ENCODE results near the gene CAPNS1.

Gene CAPNS1

GRCh38 chr19:36106991-36107390, 32.9 kb upstream of the CAPNS1 start:
- H3K4me1 ChIP-seq, result no peaks in the 10 kb centered on the region
- H3K36me3 ChIP-seq (ENCODE audit: control insufficient read depth, insufficient read depth, low read length), result no peaks in the 10 kb centered on the region
- no peak overlapping the region for H3K27ac ChIP-seq

GRCh38 chr19:36108684-36109083, 31.2 kb upstream of the CAPNS1 start:
- H3K79me2 ChIP-seq, result no peaks in the 10 kb centered on the region
- no peaks in the 10 kb centered on the region for H3K36me3 ChIP-seq (ENCODE audit: control insufficient read depth, insufficient read depth, low read length)
- H3K27ac ChIP-seq, result no peak overlapping the region
- H3K9me3 ChIP-seq (ENCODE audit: control insufficient read depth, low read length), result no peaks in the 10 kb centered on the region
- H3K4me1 ChIP-seq, result peaks cover 2% of the 10 kb centered on the region
- H3K9ac ChIP-seq, result no peak overlapping the region
- no peaks in the 10 kb centered on the region for H3K27me3 ChIP-seq (ENCODE audit: control insufficient read depth, insufficient read depth, low read length)
- no peak overlapping the region for H3K4me2 ChIP-seq (ENCODE audit: low read length)
- no peak overlapping the region for H3K4me3 ChIP-seq (ENCODE audit: low read depth, low read length)
- no peak for TF ChIP-seq CTCF (IDR thresholded peaks at IDR 0.05)
- H2AFZ ChIP-seq, result no peak overlapping the region

More at GRCh38 chr19:36106991-36107390, 32.9 kb upstream of the CAPNS1 start:
- H3K4me3 ChIP-seq (ENCODE audit: low read depth, low read length), result no peak overlapping the region
- H3K79me2 ChIP-seq, result no peaks in the 10 kb centered on the region
- no peak overlapping the region for H3K9ac ChIP-seq
- H3K27me3 ChIP-seq (ENCODE audit: control insufficient read depth, insufficient read depth, low read length), result no peaks in the 10 kb centered on the region
- no peaks in the 10 kb centered on the region for H3K9me3 ChIP-seq (ENCODE audit: control insufficient read depth, low read length)
- no peak overlapping the region for H2AFZ ChIP-seq
- no peak for TF ChIP-seq CTCF (IDR thresholded peaks at IDR 0.05)
- H3K4me2 ChIP-seq (ENCODE audit: low read length), result no peak overlapping the region

GRCh38 chr19:36110487-36111199, 29.2 kb upstream of the CAPNS1 start, which contains the start of gene OVOL3:
TSS of gene OVOL3 (plus strand) at chr19:36111143. CDS start at chr19:36111203, 60 bp downstream.
- Histone ChIP-seq H3K4me1 (peaks cover 2% of the 10 kb centered on the region), H3K27me3 (ENCODE audit: control insufficient read depth, insufficient read depth, low read length) (no peaks in the 10 kb centered on the region), H3K27ac (no peak within 1 kb of the TSS), H3K9ac (no peak within 1 kb of the TSS), H3K9me3 (ENCODE audit: control insufficient read depth, low read length) (no peaks in the 10 kb centered on the region), H3K4me2 (ENCODE audit: low read length) (no peak within 1 kb of the TSS), H2AFZ (no peak within 1 kb of the TSS), H3K4me3 (ENCODE audit: low read depth, low read length) (no peak within 1 kb of the TSS), H3K79me2 (no peaks in the 10 kb centered on the region), H3K36me3 (ENCODE audit: control insufficient read depth, insufficient read depth, low read length) (no peaks in the 10 kb centered on the region)
- no peak for TF ChIP-seq CTCF (IDR thresholded peaks at IDR 0.05)

- Histone ChIP-seq H3K9ac (no peak overlapping the region), H3K4me3 (ENCODE audit: low read depth, low read length) (no peak overlapping the region), H3K27me3 (ENCODE audit: control insufficient read depth, insufficient read depth, low read length) (no peaks in the 10 kb centered on the region), H2AFZ (no peak overlapping the region), H3K79me2 (peaks cover under 1% of the 10 kb centered on the region), H3K4me2 (ENCODE audit: low read length) (no peak overlapping the region), H3K4me1 (peaks cover 4% of the 10 kb centered on the region), H3K27ac (no peak overlapping the region), H3K36me3 (ENCODE audit: control insufficient read depth, insufficient read depth, low read length) (no peaks in the 10 kb centered on the region), H3K9me3 (ENCODE audit: control insufficient read depth, low read length) (no peaks in the 10 kb centered on the region)
- TF ChIP-seq CTCF (IDR thresholded peaks at IDR 0.05), result no peak
Observed at GRCh38 chr19:36111200-36111539, 28.7 kb upstream of the CAPNS1 start.

GRCh38 chr19:36112678-36113077, 27.2 kb upstream of the CAPNS1 start:
- H3K4me1 ChIP-seq, result peaks cover 5% of the 10 kb centered on the region
- H3K9me3 ChIP-seq (ENCODE audit: control insufficient read depth, low read length), result no peaks in the 10 kb centered on the region
- H3K9ac ChIP-seq, result no peak overlapping the region
- H3K27ac ChIP-seq, result no peak overlapping the region
- H3K36me3 ChIP-seq (ENCODE audit: control insufficient read depth, insufficient read depth, low read length), result no peaks in the 10 kb centered on the region
- no peak overlapping the region for H3K4me3 ChIP-seq (ENCODE audit: low read depth, low read length)
- H3K27me3 ChIP-seq (ENCODE audit: control insufficient read depth, insufficient read depth, low read length), result no peaks in the 10 kb centered on the region
- no peak overlapping the region for H3K4me2 ChIP-seq (ENCODE audit: low read length)
- no peak for TF ChIP-seq CTCF (IDR thresholded peaks at IDR 0.05)
- H2AFZ ChIP-seq, result no peak overlapping the region
- peaks cover 4% of the 10 kb centered on the region for H3K79me2 ChIP-seq
